Dermis blood vessel endothelial cell (primary cell): ENCODE results near the gene INSIG1. TPM values are rescaled to one million over a fixed set of nuclear protein-coding genes. Genes with fewer than 3 reads are reported as not detected.

ENCODE experiments used
- DNase-seq: peaks from one replicate; pipeline ENCODE4 v3.0.0; 2010
- total RNA-seq: library from RNA; depleted of rRNA; stranded (reverse); fragments of >200 nt; gene quantifications from 2 replicates; pipeline ENCODE4 v1.2.3, GENCODE V29; 2014

Gene INSIG1
- total RNA-seq, 1 donor from 2014 or later = 93.9 TPM

DNA sequence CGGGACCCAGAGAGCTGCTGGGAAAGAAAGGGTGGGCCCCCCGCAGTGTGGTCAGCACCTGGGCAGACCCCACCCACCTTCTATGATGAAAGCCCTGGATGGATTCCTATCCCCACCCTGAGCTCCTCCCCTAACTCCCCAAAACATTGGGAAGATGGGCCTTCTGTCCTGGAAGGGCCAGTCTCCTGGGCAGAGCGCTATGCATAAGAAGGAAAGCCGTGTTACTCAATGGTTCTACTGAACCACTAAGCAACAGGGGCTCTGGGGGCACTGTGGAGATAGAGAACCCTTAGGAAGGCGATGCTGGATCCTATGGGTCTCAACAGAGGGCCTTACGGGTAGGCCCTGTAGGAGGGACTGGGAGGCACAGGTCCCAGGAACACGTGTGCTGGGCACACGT is 30.7 kb upstream of the INSIG1 start:
- no peak for DNase-seq

DNA sequence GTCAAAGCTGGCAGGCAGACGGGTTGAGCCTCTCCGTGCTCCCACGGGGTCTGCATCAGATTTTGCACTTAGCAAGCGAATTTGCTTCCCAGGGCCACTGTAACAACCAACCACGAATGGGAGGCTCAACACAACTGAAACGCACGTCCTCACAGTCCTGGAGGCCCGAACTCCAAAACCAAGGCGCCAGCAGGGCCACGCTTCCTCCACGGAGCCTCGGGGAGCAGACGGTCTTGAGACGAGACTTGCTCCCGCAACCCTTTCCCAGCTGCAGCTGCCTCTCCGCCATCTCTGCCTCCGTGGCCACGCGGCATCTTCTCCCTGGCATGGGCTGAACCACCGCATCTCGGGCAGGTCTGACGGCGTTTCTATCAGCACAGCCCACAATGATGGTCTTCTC is 30.2 kb upstream of the INSIG1 start:
- DNase-seq = no peak

DNA sequence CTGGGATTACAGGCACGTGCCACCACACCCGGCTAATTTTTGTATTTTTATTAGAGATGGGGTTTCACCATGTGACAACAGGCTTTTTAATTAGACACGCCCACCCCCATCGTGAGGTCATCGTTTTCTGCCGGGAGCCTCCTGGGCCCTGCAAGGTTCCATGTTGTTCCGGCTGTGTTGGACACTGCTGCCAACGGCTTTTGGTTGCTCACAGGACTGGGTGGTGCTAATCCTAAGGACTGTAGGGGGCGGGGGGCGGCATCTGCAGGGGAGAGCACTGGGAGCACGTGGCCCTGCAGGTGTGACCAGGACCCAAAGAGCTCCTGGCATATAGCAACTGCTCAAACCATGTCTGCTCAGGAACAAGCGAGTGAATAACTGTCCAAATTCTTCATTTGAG is 29.5 kb upstream of the INSIG1 start:
- DNase-seq = no peak

DNA sequence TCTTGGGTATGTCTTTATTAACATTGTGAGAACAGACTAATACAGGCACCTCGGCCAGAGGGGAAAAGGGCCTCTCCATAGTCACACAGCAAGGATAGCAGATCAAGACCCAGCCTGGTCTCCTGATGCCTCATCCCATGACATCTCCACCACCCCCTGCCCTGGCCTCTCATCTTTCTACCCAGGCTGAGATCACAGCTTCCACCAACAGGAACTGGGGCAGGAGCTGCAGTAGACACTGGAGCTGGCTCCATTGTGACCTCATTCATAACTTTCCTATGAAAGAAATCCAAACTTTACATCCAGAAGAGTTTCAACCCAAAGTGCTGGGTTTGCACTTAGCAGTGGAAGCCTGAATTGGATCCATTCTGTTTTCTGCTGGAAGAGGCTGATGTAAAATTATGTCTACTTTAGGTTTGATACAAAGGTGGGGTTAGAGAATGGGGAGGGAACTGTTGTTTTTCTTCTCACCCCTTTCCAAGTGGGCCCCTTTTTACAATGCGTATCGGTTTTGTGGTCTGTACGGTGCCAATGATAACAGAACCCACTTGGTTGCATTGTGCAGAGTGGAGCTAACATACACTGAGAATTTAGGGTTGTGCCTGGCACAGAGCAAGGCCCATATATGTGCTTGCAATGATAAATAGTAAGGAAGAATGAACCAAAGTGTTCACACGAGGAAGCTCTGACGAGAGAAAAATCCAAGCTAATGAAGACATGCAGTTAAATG is 28.6 kb upstream of the INSIG1 start:
- no peak for DNase-seq

DNA sequence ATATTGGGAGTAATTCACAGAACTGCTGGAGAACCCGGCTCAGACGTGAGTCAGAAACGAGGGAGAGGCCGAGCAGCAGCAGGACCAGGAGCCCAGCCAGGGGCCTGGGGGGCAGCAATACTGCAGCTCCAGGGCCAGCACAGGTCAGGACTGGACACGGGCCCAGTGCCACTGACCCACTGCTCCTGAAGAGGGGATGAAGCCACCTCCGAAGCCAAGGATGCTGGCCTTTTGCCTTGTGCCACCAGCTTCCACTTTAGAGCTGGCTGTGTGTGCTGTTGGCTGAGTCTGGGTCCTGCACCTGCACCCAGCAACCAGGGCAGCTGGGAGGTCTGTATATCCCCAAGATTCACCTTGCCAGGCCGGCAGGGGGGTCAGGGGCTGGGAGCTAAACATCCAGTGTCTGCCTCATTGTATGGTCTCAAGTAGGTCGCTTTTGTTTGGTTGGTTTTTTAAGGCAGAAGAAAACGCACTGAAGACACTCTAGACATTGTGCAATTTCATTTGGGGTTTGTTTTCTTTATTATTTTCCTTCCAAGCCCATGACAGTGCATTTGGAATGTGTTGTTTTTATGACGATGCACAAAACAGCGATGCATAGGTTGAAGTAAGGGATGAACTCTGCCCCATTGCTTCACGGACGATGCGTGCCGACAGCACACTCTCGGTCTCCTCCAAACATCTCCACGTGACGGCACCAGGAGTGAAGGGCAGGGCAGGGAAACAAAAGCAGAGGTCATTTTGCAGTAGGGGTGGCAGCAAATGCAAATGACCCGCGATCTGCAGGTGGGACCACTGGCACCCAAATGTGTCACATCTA is 27.7 kb upstream of the INSIG1 start:
- no peak for DNase-seq

DNA sequence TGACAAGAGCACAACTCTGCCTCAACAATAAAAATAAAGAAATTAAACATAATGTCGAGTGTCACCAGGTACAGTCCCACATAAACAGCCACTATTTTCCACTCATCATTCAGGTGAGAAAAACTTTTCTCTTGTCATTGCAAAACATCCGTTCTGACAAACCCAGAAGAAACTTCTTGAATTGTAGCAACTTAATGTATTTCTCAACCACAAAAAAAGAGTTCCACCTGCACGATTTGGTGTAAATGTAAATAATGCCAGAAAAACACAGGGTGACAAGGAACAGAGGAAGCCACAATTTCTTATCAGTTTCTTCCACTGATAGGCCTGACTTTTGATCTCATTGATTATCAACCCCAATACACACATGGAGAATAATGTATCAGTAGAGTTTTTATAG is 26.8 kb upstream of the INSIG1 start:
- DNase-seq = no peak

DNA sequence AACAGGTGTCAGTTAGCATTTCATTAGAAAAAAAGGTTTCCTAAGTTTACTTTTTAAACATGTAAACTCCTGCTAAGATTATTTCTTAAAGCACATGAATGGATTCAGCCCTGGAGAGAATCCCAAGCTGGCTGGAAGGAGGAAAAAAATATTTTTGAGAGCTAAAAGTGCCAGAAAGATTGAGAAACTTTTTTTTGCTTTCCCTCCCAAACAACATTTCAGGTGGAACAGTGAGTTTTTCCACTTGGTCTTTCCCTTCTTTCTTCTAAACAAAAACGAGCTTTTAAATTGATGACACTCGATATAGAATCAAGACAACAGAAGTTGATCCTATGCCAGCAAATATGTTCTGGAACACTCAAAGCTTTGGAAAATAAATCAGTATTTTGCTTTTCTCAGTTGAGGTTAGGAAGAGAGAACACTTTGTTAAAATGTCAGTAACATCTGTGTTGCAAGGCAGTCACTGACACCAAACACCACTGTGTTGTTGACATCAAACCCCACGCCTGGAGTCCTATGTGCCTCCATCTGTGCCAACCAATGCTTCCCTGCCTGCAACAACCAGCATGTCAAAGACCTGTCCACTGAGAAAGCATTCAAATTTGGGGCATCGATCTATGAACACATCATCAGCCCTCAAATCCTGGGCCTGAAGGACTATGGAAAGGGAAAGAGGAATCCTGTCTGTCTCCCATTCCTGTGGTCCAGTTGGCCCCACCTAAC is 22.9 kb upstream of the INSIG1 start:
- no peak for DNase-seq

DNA sequence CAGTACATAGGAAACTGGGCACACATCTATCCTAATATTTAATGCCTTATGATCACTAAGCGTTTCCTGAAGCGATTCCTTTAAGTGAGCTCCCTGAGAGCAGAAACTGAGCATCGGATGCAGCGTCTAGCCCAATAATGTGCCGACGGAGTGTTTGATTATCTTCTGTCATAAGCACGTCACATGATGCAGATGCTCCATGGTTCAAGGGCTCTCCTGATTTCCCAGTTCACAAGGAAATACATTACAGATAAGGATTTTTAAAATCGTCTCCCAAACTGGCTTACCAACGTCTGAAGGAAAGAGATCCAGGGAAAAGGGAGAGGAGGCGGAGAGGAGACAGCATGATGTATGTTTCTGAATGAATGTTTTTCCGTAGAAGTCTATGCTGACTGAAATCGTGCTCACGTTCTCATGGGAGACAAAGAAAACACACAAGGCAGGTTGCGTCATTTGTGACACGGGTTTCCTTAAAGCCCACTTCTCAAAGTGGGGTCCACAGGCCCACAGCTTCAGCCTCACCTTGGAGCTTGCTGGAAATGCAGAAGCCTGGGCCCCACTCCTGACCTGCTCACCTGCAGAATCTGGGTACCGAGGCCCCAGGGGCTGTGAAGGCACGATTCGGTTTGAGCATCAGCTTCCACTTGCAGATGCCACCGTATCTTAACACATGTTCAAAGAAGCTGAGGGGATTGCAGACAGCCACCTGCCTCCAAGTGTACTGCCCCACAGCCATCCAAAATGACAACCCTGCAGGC is 21.5 kb upstream of the INSIG1 start:
- DNase-seq = no peak

DNA sequence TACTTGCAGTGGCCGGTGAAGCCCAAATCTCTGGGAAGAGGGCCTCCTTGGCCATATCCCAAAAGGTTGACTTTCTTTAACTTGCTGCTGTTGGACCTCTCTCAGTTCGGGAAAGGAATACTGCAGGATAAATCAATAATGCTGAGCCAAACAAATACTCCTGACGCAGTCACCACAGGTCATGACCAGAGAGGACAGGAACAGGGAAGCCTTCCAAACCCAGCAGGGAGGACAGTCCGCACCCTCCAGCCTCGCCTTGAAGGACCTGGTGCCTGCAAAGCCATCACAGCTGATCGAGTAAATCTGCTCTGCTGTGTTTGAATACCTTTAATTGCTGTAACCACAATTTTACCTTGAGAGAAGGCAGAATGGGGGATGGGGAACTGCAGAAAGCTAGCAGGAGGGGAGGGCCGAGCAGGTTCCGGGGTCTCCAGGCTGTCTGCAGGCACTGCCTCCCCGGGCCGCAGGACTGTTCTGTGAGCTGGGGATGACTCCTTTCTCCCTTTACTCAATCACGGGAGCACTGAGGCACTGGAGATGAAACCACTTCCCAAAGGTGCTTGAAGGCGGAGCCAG is 20.8 kb upstream of the INSIG1 start:
- no peak for DNase-seq

DNA sequence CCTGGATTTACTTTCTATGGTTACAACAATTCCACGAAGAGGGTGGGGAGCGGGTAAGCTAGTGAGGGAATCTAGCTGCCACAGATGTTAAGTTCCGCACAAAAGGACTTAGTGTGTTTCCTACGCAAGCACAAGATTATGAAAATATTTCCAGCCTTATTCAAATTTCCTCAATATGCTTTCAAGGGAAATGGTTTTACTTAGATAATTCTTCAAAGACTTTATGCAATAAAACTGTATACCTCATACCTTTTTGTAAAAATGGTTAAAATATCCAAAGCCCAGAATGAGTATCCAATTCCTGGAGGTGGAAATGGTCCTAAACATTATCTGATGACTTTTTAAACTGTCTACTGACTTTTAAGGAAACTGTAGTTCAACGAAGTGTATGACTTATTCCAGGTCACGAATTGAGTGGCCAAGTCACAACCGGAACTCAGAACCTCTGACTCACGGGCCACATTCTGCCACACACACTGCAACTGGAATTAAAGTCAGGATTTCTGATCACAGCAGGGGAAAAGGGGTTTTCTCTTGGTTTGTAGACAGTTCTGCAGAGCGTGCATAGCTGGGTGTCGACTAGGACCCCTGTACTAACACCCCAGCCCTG is 20.2 kb upstream of the INSIG1 start:
- DNase-seq = peak; percentile 38

DNA sequence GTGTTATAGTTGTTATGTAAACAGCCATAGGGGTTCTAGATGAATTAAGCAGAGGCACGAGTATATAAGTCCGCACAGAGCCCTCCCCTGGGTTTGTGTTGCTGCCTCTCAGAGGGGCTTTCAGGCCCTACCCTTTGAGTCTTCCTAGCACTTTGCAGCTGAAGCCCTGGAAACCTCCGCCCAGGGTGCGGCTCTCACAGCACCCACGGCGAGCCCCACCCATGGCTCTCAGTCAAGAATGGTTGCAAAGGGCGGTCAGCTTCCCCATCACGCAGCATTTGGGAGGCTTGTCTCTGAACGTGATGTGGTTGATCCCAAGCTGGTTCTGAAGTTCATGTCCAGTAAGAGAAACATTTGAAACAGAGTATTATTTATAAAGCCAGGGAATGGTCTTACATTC is 18.8 kb upstream of the INSIG1 start:
- no peak for DNase-seq

DNA sequence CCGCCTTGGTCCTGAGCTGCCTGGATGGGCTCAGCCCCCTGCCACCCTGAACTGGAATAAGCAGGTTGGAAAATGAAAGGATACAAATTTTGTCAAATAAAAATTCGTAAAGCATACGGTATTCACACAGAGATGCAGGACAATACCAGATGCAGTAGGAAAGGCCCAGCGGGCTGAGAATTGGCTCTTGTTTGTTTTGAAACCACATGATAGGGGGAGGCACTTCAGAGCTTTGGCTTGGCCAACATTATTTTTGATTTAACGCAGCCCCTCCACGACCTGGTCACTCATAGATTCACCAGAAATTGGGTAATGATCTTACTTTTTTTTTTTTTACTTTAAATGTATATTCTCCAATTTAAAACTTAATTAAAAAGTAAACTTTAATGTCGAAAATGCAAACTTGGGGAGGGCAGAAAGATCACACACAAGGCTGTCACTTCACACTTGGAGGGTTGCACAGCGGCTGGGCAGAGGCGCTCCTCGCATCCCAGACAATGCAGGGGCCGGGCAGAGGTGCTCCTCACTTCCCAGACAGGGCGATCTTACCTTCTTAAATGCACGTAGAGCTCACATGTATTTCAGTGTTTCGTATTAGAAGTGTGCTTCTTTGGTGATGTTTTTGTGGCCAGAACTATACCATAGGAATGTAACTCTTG is 17.8 kb upstream of the INSIG1 start:
- DNase-seq = no peak

DNA sequence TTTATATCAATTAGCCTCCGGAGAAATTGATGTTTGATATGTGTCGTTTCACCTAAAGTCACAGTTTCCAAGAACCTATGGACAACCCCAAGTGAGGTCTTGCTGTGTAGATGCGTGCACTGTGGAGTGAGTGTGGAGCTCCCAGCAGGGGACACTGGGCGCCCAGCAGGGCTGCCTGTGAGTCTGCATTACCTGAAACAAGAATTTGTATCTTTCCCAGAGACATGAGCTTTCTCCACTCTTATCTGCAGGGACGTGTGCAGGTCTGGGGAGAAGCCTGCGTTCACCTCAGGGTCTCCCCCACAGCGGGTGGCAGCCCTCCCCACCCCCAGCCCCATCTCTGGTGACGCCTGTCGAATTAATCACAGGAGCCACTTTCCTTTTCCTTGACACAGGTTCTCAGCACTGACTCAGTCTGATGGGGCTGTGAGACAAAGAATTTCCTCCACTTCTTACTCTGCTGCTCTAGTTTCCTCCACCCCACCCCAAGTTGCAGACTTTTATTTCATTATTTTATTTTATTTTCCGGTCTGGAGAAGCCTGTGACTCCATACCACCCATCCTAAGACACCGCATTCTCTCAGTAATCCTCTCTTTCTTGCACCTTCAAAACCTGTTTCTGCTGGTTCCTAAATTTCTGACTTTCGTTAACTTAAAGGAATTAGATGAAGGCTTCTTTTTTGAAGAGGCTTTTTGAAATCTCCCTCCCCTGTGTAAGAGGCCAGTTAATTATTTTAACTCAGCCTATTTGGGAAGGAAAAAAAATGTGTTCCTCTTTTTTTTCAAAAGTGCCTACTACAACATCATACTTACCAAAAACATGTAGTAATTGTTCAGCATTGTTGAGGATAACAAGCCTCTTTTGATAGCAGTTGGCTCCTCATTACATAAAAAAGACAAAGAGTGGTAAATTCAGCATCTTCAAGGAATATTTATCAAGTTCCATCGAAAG is 17.0 kb upstream of the INSIG1 start:
- peak; percentile 14 for DNase-seq

DNA sequence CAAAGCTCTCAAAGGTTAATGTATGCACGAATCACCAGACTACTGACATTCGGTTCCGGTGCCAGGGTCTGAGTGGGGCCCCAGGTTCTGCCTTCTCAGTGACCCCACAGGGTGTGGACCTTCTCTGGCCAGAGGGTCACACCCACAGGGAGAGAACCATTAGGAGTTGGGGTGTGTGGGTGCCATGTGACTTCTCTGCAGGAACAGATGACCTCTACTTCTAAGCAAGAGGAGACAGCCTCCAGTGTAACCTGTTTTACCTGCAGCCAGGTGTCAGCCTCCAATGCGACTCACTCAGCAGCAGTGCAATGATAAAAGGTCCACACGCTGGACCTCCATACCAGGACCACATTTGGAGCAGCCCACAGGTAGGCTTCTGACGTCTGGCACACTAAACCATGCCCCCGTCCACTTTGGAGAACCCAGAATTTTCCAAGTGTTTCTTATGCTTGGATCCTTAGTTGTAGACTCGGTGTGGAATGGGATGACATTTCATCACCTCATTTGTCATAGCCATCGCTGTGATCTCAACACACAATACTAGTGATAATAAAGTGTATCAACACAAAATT is 16.2 kb upstream of the INSIG1 start:
- DNase-seq = no peak

DNA sequence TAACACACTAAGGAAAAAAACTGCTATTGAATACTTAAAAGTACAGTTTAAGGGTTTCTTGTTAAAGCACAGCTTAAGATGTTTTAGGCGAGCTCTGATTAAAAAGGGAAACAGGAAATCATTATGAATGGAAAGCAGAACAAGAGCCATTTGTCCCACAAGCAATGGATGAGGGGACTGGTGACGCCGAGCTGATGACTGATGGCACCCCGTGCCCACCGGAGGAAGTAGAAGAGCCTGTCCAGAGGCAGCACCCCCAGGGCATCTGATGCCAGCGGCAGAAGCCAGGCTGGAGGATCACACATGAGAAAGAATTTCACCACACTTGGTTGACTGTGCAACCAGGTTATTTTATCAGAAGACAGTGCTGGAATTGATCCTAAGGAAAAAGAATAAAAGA is 15.0 kb upstream of the INSIG1 start:
- no peak for DNase-seq

DNA sequence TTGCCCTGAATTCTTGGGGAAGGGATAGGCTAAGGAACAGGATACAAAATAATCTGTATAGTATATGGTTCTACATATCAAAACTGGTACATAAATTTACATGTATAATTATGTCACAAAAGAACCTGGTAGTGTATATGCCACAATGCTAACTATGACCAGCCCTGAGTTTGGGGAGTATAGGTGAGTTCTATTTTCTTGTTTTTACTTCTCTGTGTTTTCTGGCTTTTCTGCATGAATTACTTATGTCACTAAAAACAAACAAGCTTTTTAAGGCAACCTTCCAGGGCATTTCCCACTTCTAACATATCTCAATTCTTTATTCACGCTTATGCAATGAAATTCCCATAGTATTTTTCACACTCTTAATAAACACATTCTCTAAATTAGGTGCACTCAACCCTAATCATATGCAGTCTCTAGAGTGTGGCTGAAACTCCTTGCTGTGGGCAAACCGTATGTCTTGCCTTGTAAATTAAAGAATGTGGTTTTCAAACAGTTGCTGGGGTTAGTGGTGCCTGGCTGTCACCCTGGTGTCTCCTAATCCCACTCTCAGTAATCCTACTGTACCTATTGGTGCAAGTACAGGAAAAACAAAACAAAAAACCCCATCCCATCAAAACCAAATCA is 14.0 kb upstream of the INSIG1 start:
- no peak for DNase-seq

DNA sequence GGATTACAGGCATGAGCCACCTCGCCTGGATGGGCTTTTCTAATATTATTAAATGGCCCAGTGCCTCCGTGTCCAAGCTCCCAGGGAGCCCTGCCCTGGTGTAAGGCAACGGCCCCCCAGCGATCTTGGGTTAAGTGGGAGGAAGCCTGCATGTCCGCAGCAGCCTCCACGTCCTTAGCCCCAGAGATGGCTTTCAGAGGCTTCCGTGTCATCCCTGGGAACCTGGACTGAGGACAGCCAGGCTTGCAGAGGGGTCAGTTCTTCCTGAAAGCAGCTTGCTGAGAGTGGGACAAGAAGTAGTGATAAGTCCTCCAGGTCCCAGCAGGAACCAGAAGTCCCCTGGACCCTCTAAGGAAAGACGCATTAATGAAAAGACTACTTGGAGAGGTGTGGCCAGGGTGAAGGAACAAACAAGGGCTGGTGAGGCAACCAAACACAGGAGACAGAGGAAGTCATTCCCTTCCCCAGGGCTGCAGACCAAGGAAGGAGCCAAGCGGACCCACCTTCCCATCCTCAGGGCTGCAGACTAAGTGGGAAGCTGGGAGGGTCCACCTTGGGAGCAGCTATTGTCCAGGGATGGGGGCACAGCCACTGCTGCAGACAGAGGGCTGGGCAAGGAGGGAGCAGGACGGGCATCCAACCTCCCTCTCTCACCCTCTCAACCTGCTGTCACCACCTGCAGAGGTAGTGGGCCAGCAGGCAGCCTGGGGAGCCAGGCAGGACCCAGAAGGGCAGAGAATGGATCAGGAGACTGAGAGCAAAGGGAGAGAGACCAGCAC is 13.0 kb upstream of the INSIG1 start:
- DNase-seq = no peak

DNA sequence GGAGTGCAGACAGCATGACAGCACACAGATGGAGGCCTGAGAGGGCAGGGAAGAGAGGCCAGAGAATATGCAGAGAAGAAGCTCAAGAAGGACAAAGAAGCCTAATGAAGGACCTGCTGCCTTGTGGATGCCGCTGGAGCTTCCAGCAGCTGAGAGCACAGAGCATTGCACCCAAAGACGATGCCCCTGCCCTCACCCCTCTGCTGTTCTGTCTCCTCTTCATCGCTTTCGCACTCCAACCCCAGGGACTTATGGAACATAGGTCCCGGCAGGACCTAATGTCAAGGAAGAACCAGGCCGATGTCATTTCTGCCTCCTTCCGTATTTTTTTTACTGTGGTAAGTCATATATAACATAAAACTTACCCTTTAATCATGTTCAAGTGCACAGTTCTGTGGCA is 12.3 kb upstream of the INSIG1 start:
- no peak for DNase-seq

DNA sequence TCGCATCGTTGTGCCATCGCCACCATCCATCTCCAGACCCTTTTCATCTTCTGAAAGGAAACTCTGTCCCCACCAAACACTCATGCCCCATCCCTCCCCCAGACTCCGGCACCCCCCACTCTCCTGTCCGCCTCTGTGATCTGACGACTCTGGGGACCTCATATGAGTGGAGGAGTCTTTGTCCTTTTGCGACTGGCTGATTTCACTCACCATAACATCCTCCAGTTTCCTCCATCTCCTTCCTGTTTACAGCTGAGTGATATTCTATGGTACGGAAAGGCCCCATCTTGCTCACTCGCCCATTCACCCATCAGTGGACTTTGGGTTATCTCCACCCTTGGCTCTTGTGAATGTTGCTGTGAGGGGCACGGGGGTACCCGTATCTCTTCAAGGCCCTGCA is 11.8 kb upstream of the INSIG1 start:
- DNase-seq = no peak
